SK-N-SH treated with all-trans-retinoic acid at 6 μM for 48 hours (cell line): Measurements from ENCODE around the gene APPBP2.

Experiments
- ARNTL ChIP-seq: fragments of 450-650 bp; formaldehyde crosslinking; IDR thresholded peaks from 2 replicates; pipeline ENCODE4 v1.5.0; 2020; ENCODE audit warnings: low read depth, mild to moderate bottlenecking, moderate library complexity, borderline replicate concordance
- BACH2 ChIP-seq: fragments of 250-450 bp; sonication (Bioruptor Pico); IDR thresholded peaks from 2 replicates; pipeline ENCODE4 v1.9.0; 2021; ENCODE audit warnings: mild to moderate bottlenecking, borderline replicate concordance
- CREB5 ChIP-seq: fragments of 250-450 bp; sonication (Bioruptor Pico); IDR thresholded peaks from 2 replicates; pipeline ENCODE4 v1.5.1; 2020; ENCODE audit warnings: low read depth, mild to moderate bottlenecking, moderate library complexity
- GLIS3 ChIP-seq: fragments of 250-450 bp; sonication (Bioruptor Pico); IDR thresholded peaks from 2 replicates; pipeline ENCODE4 v1.5.0; 2020; ENCODE audit warnings: mild to moderate bottlenecking, moderate library complexity
- POU6F1 ChIP-seq: fragments of 250-450 bp; sonication (Bioruptor Pico); IDR thresholded peaks from 2 replicates; pipeline ENCODE4 v1.8.0; 2021; ENCODE audit warnings: low read depth, mild to moderate bottlenecking, moderate library complexity, borderline replicate concordance
- RARB ChIP-seq: fragments of 250-450 bp; sonication (Bioruptor Pico); IDR thresholded peaks from 2 replicates; pipeline ENCODE4 v1.8.0; 2021; ENCODE audit warnings: mild to moderate bottlenecking, moderate library complexity
- ZFP3 ChIP-seq: fragments of 250-450 bp; sonication (Bioruptor Pico); IDR thresholded peaks from 2 replicates; pipeline ENCODE4 v1.5.0; 2020; ENCODE audit warnings: mild to moderate bottlenecking, moderate library complexity
- ZFP30 ChIP-seq: fragments of 450-650 bp; formaldehyde crosslinking; IDR thresholded peaks from 2 replicates; pipeline ENCODE4 v1.5.0; 2022; ENCODE audit warnings: mild to moderate bottlenecking, moderate library complexity
- ZNF565 ChIP-seq: fragments of 450-650 bp; formaldehyde crosslinking; conservative IDR thresholded peaks from 2 replicates; pipeline ENCODE4 v1.5.0; 2020; ENCODE audit warnings: low read depth, mild to moderate bottlenecking, moderate library complexity
- ZNF8 ChIP-seq: fragments of 450-650 bp; formaldehyde crosslinking; IDR thresholded peaks from 2 replicates; pipeline ENCODE4 v1.5.0; 2020; ENCODE audit warnings: mild to moderate bottlenecking, moderate library complexity
- TF ChIP-seq, protein P1 (sequence below): fragments of 250-450 bp; sonication (Bioruptor Pico); IDR thresholded peaks from 2 replicates; pipeline ENCODE4 v1.8.0; 2020; ENCODE audit warnings: mild to moderate bottlenecking, moderate library complexity, borderline replicate concordance

DNA sequence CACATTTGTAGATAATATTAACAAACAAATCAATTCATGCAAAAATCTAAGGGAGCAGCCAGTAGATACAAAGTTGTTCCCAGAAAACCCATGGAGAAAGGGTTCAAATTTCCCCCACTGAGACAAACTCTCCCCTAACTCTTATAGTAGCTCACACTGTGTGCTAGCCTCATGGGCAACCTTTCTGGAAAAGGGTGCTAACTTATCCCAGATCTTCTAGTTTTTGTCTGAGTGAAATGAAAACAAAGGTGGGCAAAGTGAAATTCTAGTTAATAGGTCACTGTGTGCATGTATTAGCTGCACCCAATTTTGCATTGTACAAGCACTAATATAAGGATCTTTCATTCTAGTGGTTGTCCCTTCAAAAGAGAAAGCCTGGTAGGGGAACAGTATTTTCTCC, 124.2 kb downstream of the APPBP2 start:
- TF ChIP-seq ZNF565 (CRISPR knock-in tag) (no peak), RARB (CRISPR knock-in tag) (no peak), ZNF8 (CRISPR knock-in tag) (no peak), ZFP30 (CRISPR knock-in tag) (no peak), POU6F1 (CRISPR knock-in tag) (no peak), GLIS3 (CRISPR knock-in tag) (no peak), BACH2 (CRISPR knock-in tag) (no peak), CREB5 (no peak), ARNTL (CRISPR knock-in tag) (no peak), ZFP3 (CRISPR knock-in tag) (no peak)
- TF ChIP-seq, protein P1, sequence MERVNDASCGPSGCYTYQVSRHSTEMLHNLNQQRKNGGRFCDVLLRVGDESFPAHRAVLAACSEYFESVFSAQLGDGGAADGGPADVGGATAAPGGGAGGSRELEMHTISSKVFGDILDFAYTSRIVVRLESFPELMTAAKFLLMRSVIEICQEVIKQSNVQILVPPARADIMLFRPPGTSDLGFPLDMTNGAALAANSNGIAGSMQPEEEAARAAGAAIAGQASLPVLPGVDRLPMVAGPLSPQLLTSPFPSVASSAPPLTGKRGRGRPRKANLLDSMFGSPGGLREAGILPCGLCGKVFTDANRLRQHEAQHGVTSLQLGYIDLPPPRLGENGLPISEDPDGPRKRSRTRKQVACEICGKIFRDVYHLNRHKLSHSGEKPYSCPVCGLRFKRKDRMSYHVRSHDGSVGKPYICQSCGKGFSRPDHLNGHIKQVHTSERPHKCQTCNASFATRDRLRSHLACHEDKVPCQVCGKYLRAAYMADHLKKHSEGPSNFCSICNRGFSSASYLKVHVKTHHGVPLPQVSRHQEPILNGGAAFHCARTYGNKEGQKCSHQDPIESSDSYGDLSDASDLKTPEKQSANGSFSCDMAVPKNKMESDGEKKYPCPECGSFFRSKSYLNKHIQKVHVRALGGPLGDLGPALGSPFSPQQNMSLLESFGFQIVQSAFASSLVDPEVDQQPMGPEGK (CRISPR knock-in tag), result no peak
